Upper lobe of left lung (tissue), 4 donors: ENCODE results near the gene KYAT1.

Experiments
- CTCF ChIP-seq, 6 experiments: fragments of 450-650 bp in 4 of 6; fragments of 200-600 bp in 2 of 6; sonication (generic) in 2 of 6; IDR thresholded peaks; one replicate each; pipeline ENCODE4 v1.5.1; 2016 to 2019; ENCODE audit warnings: antibody characterized with exemption in 6 of 6
- POLR2A ChIP-seq, 4 donors: fragments of 450-650 bp; IDR thresholded peaks; one replicate each; pipeline ENCODE4 v1.5.1; 2016 to 2017; ENCODE audit warnings: antibody characterized with exemption in 4 of 4, mild to moderate bottlenecking in 2 of 4
- POLR2AphosphoS5 ChIP-seq, 2 donors: sonication (generic); formaldehyde crosslinking; IDR thresholded peaks; one replicate each; pipeline ENCODE4 v1.5.1; 2017; ENCODE audit warnings: antibody characterized with exemption in 2 of 2

GRCh38 chr9:128788445-128788844 is 93.3 kb downstream of the KYAT1 start:
- TF ChIP-seq CTCF (IDR thresholded peaks at IDR 0.05) (no peak), POLR2AphosphoS5 (IDR thresholded peaks at IDR 0.05) (no peak), POLR2A (IDR thresholded peaks at IDR 0.05) (no peak)
